Measurements from ENCODE around the gene ELMOD3. TPM values are rescaled to one million over a fixed set of nuclear protein-coding genes. Genes with fewer than 3 reads are reported as not detected.
"Not testable (repeated sequence)": the region's sequence is repeated elsewhere in the genome, so short reads cannot be mapped to it uniquely, and the experiment has no call there.

The ELMOD3 gene
- total RNA-seq, 2 donors from 2014 or later, result 12.4 to 18.9 TPM

DNA sequence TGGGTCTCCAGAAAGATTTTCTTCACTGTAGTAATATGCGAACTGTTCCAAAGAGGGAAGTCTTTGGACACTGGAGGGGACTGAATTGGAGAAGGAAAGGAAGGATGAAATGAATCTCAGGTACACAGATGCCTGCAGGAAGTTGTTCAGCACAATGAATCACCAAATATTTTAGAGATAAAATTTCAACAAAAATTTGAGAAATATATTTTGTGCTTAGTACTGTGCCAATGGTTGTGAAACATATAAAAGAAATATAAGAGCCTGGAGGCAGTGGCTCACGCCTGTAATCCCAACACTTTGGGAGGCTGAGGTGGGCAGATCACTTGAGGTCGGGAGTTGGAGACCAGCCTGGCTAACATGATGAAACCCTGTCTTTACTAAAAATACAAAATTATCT is 3.2 kb downstream of the ELMOD3 start:
- Mint-ChIP-seq H3K36me3 (ENCODE audit: low read depth) (peaks cover 13% of the 10 kb centered on the region), H3K27me3 (ENCODE audit: insufficient read depth) (peaks cover 2% of the 10 kb centered on the region), H3K9me3 (peaks cover 2% of the 10 kb centered on the region), H3K4me1 (peaks cover 21% of the 10 kb centered on the region), H3K27ac (no peak overlapping the region), H3K4me3 (no peak overlapping the region)
- DNase-seq, result no peak
- no peak overlapping the region for H3K27ac ChIP-seq (ENCODE audit: low read depth, low read length)
- no peak overlapping the region for H3K4me3 ChIP-seq (ENCODE audit: low read length)
- H3K27me3 ChIP-seq (ENCODE audit: control insufficient read depth, insufficient read depth, low read length, poor library complexity, severe bottlenecking), result no peaks in the 10 kb centered on the region
- TF ChIP-seq, protein P1, sequence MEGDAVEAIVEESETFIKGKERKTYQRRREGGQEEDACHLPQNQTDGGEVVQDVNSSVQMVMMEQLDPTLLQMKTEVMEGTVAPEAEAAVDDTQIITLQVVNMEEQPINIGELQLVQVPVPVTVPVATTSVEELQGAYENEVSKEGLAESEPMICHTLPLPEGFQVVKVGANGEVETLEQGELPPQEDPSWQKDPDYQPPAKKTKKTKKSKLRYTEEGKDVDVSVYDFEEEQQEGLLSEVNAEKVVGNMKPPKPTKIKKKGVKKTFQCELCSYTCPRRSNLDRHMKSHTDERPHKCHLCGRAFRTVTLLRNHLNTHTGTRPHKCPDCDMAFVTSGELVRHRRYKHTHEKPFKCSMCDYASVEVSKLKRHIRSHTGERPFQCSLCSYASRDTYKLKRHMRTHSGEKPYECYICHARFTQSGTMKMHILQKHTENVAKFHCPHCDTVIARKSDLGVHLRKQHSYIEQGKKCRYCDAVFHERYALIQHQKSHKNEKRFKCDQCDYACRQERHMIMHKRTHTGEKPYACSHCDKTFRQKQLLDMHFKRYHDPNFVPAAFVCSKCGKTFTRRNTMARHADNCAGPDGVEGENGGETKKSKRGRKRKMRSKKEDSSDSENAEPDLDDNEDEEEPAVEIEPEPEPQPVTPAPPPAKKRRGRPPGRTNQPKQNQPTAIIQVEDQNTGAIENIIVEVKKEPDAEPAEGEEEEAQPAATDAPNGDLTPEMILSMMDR (conservative IDR thresholded peaks at IDR 0.05), result no peak
- H3K9ac ChIP-seq (ENCODE audit: extremely low read depth, low read length, poor library complexity, severe bottlenecking), result no peak overlapping the region
- no peaks in the 10 kb centered on the region for H3K9me3 ChIP-seq (ENCODE audit: control insufficient read depth, low read length)
- WGBS, 2 experiments (ENCODE audit: insufficient coverage in 1 of 2, insufficient read length in 1 of 2), result 93 to 100% methylated on average over 3 of the region's 3 CpGs
- H3K4me1 ChIP-seq (ENCODE audit: control insufficient read depth, insufficient read depth, low read length), result peaks cover 8% of the 10 kb centered on the region
- H3K36me3 ChIP-seq (ENCODE audit: control insufficient read depth, insufficient read depth, low read length), result peaks cover 25% of the 10 kb centered on the region

DNA sequence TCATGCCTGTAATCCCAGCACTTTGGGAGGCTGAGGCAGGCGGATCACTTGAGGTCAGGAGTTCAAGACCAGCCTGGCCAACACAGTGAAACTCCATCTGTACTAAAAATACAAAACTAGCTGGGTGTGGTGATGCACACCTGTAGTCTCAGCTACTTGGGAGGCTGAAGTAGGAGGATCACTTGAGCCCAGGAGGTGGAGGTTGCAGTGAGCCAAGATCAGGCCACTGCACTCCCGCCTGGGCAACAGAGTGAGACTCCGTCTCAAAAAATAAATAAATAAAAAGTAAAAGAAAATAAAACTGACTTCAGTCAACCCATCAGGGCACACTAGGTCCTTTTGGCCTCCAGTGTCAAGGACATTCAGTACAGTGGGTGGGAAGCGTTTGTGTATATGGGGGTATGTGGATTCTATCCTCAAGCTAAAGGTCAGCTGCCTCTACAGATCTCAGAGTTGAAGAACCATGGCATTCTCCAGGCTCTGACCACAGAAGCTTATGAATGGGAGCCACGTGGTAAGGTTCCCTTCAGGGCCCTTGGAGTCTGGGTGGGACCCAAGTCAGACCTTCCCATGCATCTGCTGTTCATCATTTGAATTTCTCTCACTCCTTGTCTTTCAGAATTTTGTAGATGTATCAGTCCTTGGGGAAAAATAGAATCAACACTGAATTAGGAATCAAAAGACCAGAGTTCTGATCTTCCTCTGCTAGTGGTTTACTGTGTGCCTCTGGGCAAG is 8.3 kb downstream of the ELMOD3 start:
- H3K27me3 Mint-ChIP-seq (ENCODE audit: insufficient read depth); DNase-seq; H3K9me3 Mint-ChIP-seq; H3K4me3 ChIP-seq (ENCODE audit: low read length); H3K4me1 Mint-ChIP-seq; H3K9ac ChIP-seq (ENCODE audit: extremely low read depth, low read length, poor library complexity, severe bottlenecking); H3K4me1 ChIP-seq (ENCODE audit: control insufficient read depth, insufficient read depth, low read length); H3K4me3 Mint-ChIP-seq; H3K27ac Mint-ChIP-seq; H3K9me3 ChIP-seq (ENCODE audit: control insufficient read depth, low read length); H3K27me3 ChIP-seq (ENCODE audit: control insufficient read depth, insufficient read depth, low read length, poor library complexity, severe bottlenecking); H3K27ac ChIP-seq (ENCODE audit: low read depth, low read length): not testable (repeated sequence)
- WGBS, 2 experiments (ENCODE audit: insufficient coverage in 1 of 2, insufficient read length in 1 of 2), result 88 to 94% methylated on average over 2 to 4 of the region's 5 CpGs
- H3K36me3 ChIP-seq (ENCODE audit: control insufficient read depth, insufficient read depth, low read length), result peaks cover 19% of the 10 kb centered on the region
- H3K36me3 Mint-ChIP-seq (ENCODE audit: low read depth), result peaks cover 19% of the 10 kb centered on the region

DNA sequence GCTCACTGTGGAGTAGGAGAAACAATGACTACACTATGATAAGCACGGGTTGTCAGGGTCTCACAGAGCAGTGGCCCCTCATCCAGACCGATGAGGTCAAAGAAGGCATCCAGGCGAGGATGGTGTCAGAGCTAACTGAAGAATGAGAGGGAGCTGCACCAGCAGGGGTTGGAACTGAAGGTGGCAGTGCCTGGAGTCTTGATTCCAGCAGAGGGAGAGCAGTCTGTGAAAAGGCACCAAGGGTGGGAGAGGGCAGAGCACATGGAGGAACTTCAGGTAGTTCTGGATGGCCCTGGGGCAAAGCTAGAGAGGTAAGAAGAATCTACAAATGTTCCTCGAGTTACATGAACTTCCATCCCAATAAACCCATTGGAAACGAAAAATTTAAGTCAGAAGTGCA is 12.6 kb downstream of the ELMOD3 start:
- no peak overlapping the region for H3K4me3 ChIP-seq (ENCODE audit: low read length)
- no peaks in the 10 kb centered on the region for H3K4me1 ChIP-seq (ENCODE audit: control insufficient read depth, insufficient read depth, low read length)
- TF ChIP-seq, protein P1 (conservative IDR thresholded peaks at IDR 0.05), result peak; percentile 35
- H3K9me3 ChIP-seq (ENCODE audit: control insufficient read depth, low read length), result no peaks in the 10 kb centered on the region
- no peak for DNase-seq
- H3K36me3 ChIP-seq (ENCODE audit: control insufficient read depth, insufficient read depth, low read length), result peaks cover 2% of the 10 kb centered on the region
- H3K27me3 Mint-ChIP-seq (ENCODE audit: insufficient read depth), result no peaks in the 10 kb centered on the region
- peaks cover 5% of the 10 kb centered on the region for H3K9me3 Mint-ChIP-seq
- WGBS, 2 experiments (ENCODE audit: insufficient coverage in 1 of 2, insufficient read length in 1 of 2), result 85 to 87% methylated on average over 5 of the region's 5 CpGs
- no peaks in the 10 kb centered on the region for H3K27me3 ChIP-seq (ENCODE audit: control insufficient read depth, insufficient read depth, low read length, poor library complexity, severe bottlenecking)
- H3K9ac ChIP-seq (ENCODE audit: extremely low read depth, low read length, poor library complexity, severe bottlenecking), result no peak overlapping the region
- no peak overlapping the region for H3K27ac Mint-ChIP-seq
- no peaks in the 10 kb centered on the region for H3K4me1 Mint-ChIP-seq
- peaks cover 19% of the 10 kb centered on the region for H3K36me3 Mint-ChIP-seq (ENCODE audit: low read depth)
- H3K4me3 Mint-ChIP-seq, result no peak overlapping the region
- H3K27ac ChIP-seq (ENCODE audit: low read depth, low read length), result no peak overlapping the region

DNA sequence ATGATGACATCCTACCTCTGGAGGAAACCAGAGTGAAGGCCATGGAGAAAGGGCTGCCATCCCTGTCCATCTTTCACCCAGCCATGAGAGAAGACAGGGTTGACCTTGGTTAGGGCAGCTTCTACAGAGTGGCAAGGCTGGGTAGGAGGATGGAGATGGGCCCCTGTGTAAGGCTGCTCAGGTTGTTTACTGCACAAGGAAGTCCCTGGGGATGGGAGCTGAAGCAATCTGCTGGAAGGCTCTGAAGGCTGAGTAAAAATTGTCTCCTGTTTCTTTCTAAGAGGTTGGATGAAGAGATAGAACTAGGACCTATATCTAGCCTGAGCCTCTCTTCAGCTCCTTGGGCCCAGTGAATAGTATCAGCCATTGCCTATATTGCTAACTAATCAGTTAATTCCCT is 14.4 kb downstream of the ELMOD3 start:
- TF ChIP-seq, protein P1 (conservative IDR thresholded peaks at IDR 0.05), result no peak
- Histone ChIP-seq H3K4me1 (ENCODE audit: control insufficient read depth, insufficient read depth, low read length) (no peaks in the 10 kb centered on the region), H3K27me3 (ENCODE audit: control insufficient read depth, insufficient read depth, low read length, poor library complexity, severe bottlenecking) (no peaks in the 10 kb centered on the region), H3K9ac (ENCODE audit: extremely low read depth, low read length, poor library complexity, severe bottlenecking) (no peak overlapping the region), H3K36me3 (ENCODE audit: control insufficient read depth, insufficient read depth, low read length) (no peaks in the 10 kb centered on the region), H3K4me3 (ENCODE audit: low read length) (no peak overlapping the region), H3K9me3 (ENCODE audit: control insufficient read depth, low read length) (peaks cover 2% of the 10 kb centered on the region), H3K27ac (ENCODE audit: low read depth, low read length) (no peak overlapping the region)
- Mint-ChIP-seq H3K4me1 (no peaks in the 10 kb centered on the region), H3K36me3 (ENCODE audit: low read depth) (peaks cover 13% of the 10 kb centered on the region), H3K27me3 (ENCODE audit: insufficient read depth) (no peaks in the 10 kb centered on the region), H3K9me3 (peaks cover 6% of the 10 kb centered on the region), H3K27ac (no peak overlapping the region), H3K4me3 (no peak overlapping the region)
- no peak for DNase-seq

Data from endodermal cell (in vitro differentiated cells).